IMR-90 (cell line): ENCODE results near the gene NR4A2. TPM values are rescaled to one million over a fixed set of nuclear protein-coding genes. Genes with fewer than 3 reads are reported as not detected.

Experiments used
- ATAC-seq: fragments of 200-7000 bp; cut with Tn5 transposase; 2 replicates; pipeline ENCODE4 v1.9.1; 2020; ENCODE audit warnings: low read depth, mild to moderate bottlenecking, moderate library complexity
- BruUV-seq: library from RNA; stranded (reverse); fragments of 400-500 nt; replicated peaks from 2 replicates; lab custom pipeline; 2021; lab: Mats Ljungman, UMichigan
- CTCF ChIA-PET: fragments of 300-600 bp; formaldehyde crosslinking; extraction: SDS; loops from one replicate; lab custom pipeline; 2021; ENCODE audit warnings: antibody characterized with exemption; lab: Yijun Ruan, JAX
- POLR2A ChIA-PET: fragments of 300-600 bp; sonication (Branson Sonifier 250); formaldehyde crosslinking; loops from one replicate; lab custom pipeline; 2022; ENCODE audit warnings: antibody characterized with exemption; ENCODE audit not compliant: unreplicated experiment; lab: Charles Lee
- DNase-seq: peaks from one replicate; pipeline ENCODE4 v3.0.0; 2013
- H2AFZ ChIP-seq: replicated peaks from 2 replicates; pipeline ENCODE3; 2013; ENCODE audit warnings: low read length, mild to moderate bottlenecking; ENCODE audit not compliant: poor library complexity
- H2AK5ac ChIP-seq: 2 replicates; pipeline ENCODE4 v1.6.1; 2013; ENCODE audit warnings: low read depth, low read length, inconsistent platforms
- H2AK9ac ChIP-seq: replicated peaks from 2 replicates; pipeline ENCODE3; 2013; ENCODE audit warnings: mild to moderate bottlenecking, low read depth, low read length, moderate library complexity; ENCODE audit not compliant: poor library complexity
- H2BK120ac ChIP-seq: 2 replicates; pipeline ENCODE4 v1.6.1; 2013; ENCODE audit warnings: low read depth, low read length, inconsistent platforms
- H2BK15ac ChIP-seq: 3 replicates; pipeline ENCODE4 v1.6.1; 2013; ENCODE audit warnings: low read depth, low read length, inconsistent platforms
- H2BK20ac ChIP-seq: 2 replicates; pipeline ENCODE4 v1.6.1; 2013; ENCODE audit warnings: low read depth, mild to moderate bottlenecking, inconsistent platforms, low read length, moderate library complexity
- H2BK5ac ChIP-seq: 2 replicates; pipeline ENCODE4 v1.6.1; 2013; ENCODE audit warnings: mild to moderate bottlenecking, low read depth, low read length, inconsistent platforms; ENCODE audit not compliant: poor library complexity, severe bottlenecking
- H3K14ac ChIP-seq: replicated peaks from 2 replicates; pipeline ENCODE4 v1.6.1; 2013; ENCODE audit warnings: low read depth, low read length, inconsistent platforms
- H3K18ac ChIP-seq: 2 replicates; pipeline ENCODE4 v1.6.1; 2013; ENCODE audit warnings: low read depth, low read length, control low read depth
- H3K23ac ChIP-seq: 2 replicates; pipeline ENCODE4 v1.6.1; 2013; ENCODE audit warnings: low read depth, low read length, inconsistent platforms
- H3K27ac ChIP-seq: 2 replicates; pipeline ENCODE4 v1.5.1; 2013; ENCODE audit warnings: mild to moderate bottlenecking, control low read depth, low read length; ENCODE audit not compliant: insufficient read depth
- H3K27me3 ChIP-seq: 2 replicates; pipeline ENCODE4 v1.6.1; 2013; ENCODE audit warnings: low read length; ENCODE audit not compliant: control insufficient read depth, insufficient read depth
- H3K36me3 ChIP-seq: 2 replicates; pipeline ENCODE4 v1.6.1; 2013; ENCODE audit warnings: low read length, mixed read lengths; ENCODE audit not compliant: control insufficient read depth, insufficient read depth
- H3K4ac ChIP-seq: 2 replicates; pipeline ENCODE4 v1.6.1; 2013; ENCODE audit warnings: low read depth, low read length, inconsistent platforms
- H3K4me1 ChIP-seq: 2 replicates; pipeline ENCODE4 v1.6.1; 2013; ENCODE audit warnings: low read length, mixed read lengths; ENCODE audit not compliant: control insufficient read depth, insufficient read depth
- H3K4me2 ChIP-seq: 2 replicates; pipeline ENCODE4 v1.6.1; 2013; ENCODE audit warnings: low read depth, mild to moderate bottlenecking, control low read depth, low read length, moderate library complexity
- H3K4me3 ChIP-seq: 2 replicates; pipeline ENCODE4 v1.5.1; 2013; ENCODE audit warnings: low read depth, mild to moderate bottlenecking, control low read depth, low read length, moderate library complexity; ENCODE audit not compliant: insufficient read depth
- H3K56ac ChIP-seq: 2 replicates; pipeline ENCODE4 v1.6.1; 2013; ENCODE audit warnings: low read length, inconsistent platforms; ENCODE audit not compliant: insufficient read depth; ENCODE audit errors: extremely low read depth
- H3K79me1 ChIP-seq, 2 experiments: 2 replicates each; pipeline ENCODE4 v1.6.1; 2013; ENCODE audit warnings: low read length in 2 of 2, inconsistent platforms in 1 of 2, low read depth in 1 of 2
- H3K9ac ChIP-seq: 2 replicates; pipeline ENCODE4 v1.6.1; 2013; ENCODE audit warnings: low read depth, low read length, control low read depth
- H3K9me1 ChIP-seq: 2 replicates; pipeline ENCODE4 v1.6.1; 2013; ENCODE audit warnings: low read length, inconsistent platforms; ENCODE audit not compliant: insufficient read depth
- H3K9me3 ChIP-seq: 2 replicates; pipeline ENCODE4 v1.6.1; 2013; ENCODE audit warnings: low read length; ENCODE audit not compliant: control insufficient read depth, insufficient read depth
- H4K20me1 ChIP-seq: 2 replicates; pipeline ENCODE4 v1.6.1; 2013; ENCODE audit warnings: low read length, inconsistent platforms; ENCODE audit not compliant: insufficient read depth
- H4K5ac ChIP-seq: 2 replicates; pipeline ENCODE4 v1.6.1; 2013; ENCODE audit warnings: mild to moderate bottlenecking, low read depth, low read length, control low read depth
- H4K8ac ChIP-seq, 2 experiments: 2 replicates each; pipeline ENCODE4 v1.6.1; 2013; ENCODE audit warnings: low read depth in 2 of 2, low read length in 2 of 2, control low read depth in 1 of 2, inconsistent platforms in 1 of 2
- H4K91ac ChIP-seq: 2 replicates; pipeline ENCODE4 v1.6.1; 2013; ENCODE audit warnings: low read depth, low read length, inconsistent platforms; ENCODE audit not compliant: insufficient read depth
- CEBPB ChIP-seq: IDR thresholded peaks from 2 replicates; pipeline ENCODE4 v1.6.1; 2012; ENCODE audit warnings: low read depth, low read length, improper control_type of control experiment
- CHD1 ChIP-seq: IDR thresholded peaks from 2 replicates; pipeline ENCODE4 v1.6.1; 2012; ENCODE audit warnings: low read depth, low read length, improper control_type of control experiment
- MAFK ChIP-seq: IDR thresholded peaks from 2 replicates; pipeline ENCODE4 v1.6.1; 2012; ENCODE audit warnings: low read depth, low read length, improper control_type of control experiment
- MAZ ChIP-seq: IDR thresholded peaks from 2 replicates; pipeline ENCODE4 v1.6.1; 2012; ENCODE audit warnings: low read depth, mild to moderate bottlenecking, low read length, improper control_type of control experiment, moderate library complexity, borderline replicate concordance
- POLR2A ChIP-seq: IDR thresholded peaks from 2 replicates; pipeline ENCODE4 v1.6.1; 2012; ENCODE audit warnings: mild to moderate bottlenecking, low read depth, low read length
- RAD21 ChIP-seq: IDR thresholded peaks from 2 replicates; pipeline ENCODE4 v1.6.1; 2012; ENCODE audit warnings: low read length, improper control_type of control experiment
- RCOR1 ChIP-seq: IDR thresholded peaks from 2 replicates; pipeline ENCODE4 v1.6.1; 2012; ENCODE audit warnings: mild to moderate bottlenecking, low read length, improper control_type of control experiment; ENCODE audit not compliant: insufficient replicate concordance
- RFX5 ChIP-seq: IDR thresholded peaks from 2 replicates; pipeline ENCODE4 v1.8.0; 2012; ENCODE audit warnings: low read depth, mild to moderate bottlenecking, low read length, moderate library complexity
- dilution Hi-C: fragments of 300-500 bp; cut with HindIII; formaldehyde crosslinking; loops from one replicate; pipeline ENCODE4 v1.14.3; 2018; ENCODE audit warnings: low sequenced_read_pairs; ENCODE audit not compliant: unreplicated experiment
- in situ Hi-C: fragments of 300-500 bp; cut with MboI; formaldehyde crosslinking; loops from 3 replicates; pipeline ENCODE4 v1.14.3; 2019; ENCODE audit warnings: low sequenced_read_pairs, inconsistent platforms, mixed read lengths
- intact Hi-C: fragments of 100-400 bp; cut with micrococcal nuclease; formaldehyde crosslinking; loops from 2 replicates; pipeline ENCODE4 v1.10.0; 2022
- polyA plus RNA-seq, 3 experiments: library from polyadenylated mRNA; depleted of rRNA; stranded (reverse); fragments of >200 nt; gene quantifications; 2 replicates each; pipeline ENCODE4 v1.2.3, GENCODE V29; 2012; ENCODE audit warnings: low replicate concordance in 1 of 3
- total RNA-seq: library from RNA; depleted of rRNA; stranded (reverse); fragments of >200 nt; gene quantifications from 2 replicates; pipeline ENCODE4 v1.2.3, GENCODE V29; 2012
- TF ChIP-seq, protein P1 (sequence below): fragments of 150-350 bp; IDR thresholded peaks from 2 replicates; pipeline ENCODE4 v1.6.1; 2016; ENCODE audit warnings: low read depth, mild to moderate bottlenecking, low read length, moderate library complexity, borderline replicate concordance
- TF ChIP-seq, protein P2 (sequence below): conservative IDR thresholded peaks from 2 replicates; pipeline ENCODE4 v1.5.1; 2012; ENCODE audit warnings: mild to moderate bottlenecking, low read depth, low read length, improper control_type of control experiment

NR4A2 gene
- total and polyA plus RNA-seq, 2 of the 4 experiments (the other 2 are of a cell fraction), result 0.72 to 2.3 TPM

DNA sequence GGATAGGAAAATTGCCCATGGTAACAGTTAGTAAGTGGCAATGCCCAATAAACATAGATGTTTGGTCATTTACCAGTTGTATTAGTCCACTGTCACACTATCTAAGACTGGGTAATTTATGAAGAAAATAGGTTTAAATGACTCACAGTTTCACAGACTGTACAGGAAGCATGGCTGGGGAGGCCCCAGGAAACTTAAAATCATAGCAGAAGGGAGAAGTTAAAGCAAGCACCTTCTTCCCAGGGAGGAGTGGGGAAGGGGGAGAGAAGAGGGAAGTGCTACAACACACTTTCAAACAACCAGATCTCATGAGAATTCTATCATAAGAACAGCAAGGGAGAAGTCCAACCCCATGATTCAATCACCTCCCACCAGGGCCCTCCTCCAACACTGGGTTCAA, 23.4 kb downstream of the NR4A2 start:
- DNase-seq (no peak), ATAC-seq (no peak)
- H4K5ac ChIP-seq, result no peak overlapping the region
- no peaks in the 10 kb centered on the region for H3K79me1 ChIP-seq
- BruUV-seq, result no TSS peak
- H3K4me2 ChIP-seq, result no peak overlapping the region
- H3K9me3 ChIP-seq, result no peaks in the 10 kb centered on the region
- no peak overlapping the region for H2BK15ac ChIP-seq
- no peaks in the 10 kb centered on the region for H4K20me1 ChIP-seq
- H3K36me3 ChIP-seq, result no peaks in the 10 kb centered on the region
- H3K4ac ChIP-seq, result no peak overlapping the region
- H3K27me3 ChIP-seq, result no peaks in the 10 kb centered on the region
- no peak overlapping the region for H3K56ac ChIP-seq
- no peak overlapping the region for H3K14ac ChIP-seq
- no peak overlapping the region for H2BK120ac ChIP-seq
- no peak overlapping the region for H2AK9ac ChIP-seq
- H3K23ac ChIP-seq, result no peak overlapping the region
- no peak overlapping the region for H2AFZ ChIP-seq
- POLR2A ChIA-PET, result no interaction called here
- intact Hi-C loops (no loop called here), dilution Hi-C loops (no loop called here), in situ Hi-C loops (no loop called here)
- no peak overlapping the region for H4K91ac ChIP-seq
- no peak overlapping the region for H3K18ac ChIP-seq
- TF ChIP-seq, protein P1, sequence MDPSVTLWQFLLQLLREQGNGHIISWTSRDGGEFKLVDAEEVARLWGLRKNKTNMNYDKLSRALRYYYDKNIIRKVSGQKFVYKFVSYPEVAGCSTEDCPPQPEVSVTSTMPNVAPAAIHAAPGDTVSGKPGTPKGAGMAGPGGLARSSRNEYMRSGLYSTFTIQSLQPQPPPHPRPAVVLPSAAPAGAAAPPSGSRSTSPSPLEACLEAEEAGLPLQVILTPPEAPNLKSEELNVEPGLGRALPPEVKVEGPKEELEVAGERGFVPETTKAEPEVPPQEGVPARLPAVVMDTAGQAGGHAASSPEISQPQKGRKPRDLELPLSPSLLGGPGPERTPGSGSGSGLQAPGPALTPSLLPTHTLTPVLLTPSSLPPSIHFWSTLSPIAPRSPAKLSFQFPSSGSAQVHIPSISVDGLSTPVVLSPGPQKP, result no peak
- TF ChIP-seq CEBPB (no peak), MAZ (no peak), MAFK (no peak), RFX5 (no peak), POLR2A (no peak), RCOR1 (no peak), RAD21 (no peak), CHD1 (no peak)
- TF ChIP-seq, protein P2, sequence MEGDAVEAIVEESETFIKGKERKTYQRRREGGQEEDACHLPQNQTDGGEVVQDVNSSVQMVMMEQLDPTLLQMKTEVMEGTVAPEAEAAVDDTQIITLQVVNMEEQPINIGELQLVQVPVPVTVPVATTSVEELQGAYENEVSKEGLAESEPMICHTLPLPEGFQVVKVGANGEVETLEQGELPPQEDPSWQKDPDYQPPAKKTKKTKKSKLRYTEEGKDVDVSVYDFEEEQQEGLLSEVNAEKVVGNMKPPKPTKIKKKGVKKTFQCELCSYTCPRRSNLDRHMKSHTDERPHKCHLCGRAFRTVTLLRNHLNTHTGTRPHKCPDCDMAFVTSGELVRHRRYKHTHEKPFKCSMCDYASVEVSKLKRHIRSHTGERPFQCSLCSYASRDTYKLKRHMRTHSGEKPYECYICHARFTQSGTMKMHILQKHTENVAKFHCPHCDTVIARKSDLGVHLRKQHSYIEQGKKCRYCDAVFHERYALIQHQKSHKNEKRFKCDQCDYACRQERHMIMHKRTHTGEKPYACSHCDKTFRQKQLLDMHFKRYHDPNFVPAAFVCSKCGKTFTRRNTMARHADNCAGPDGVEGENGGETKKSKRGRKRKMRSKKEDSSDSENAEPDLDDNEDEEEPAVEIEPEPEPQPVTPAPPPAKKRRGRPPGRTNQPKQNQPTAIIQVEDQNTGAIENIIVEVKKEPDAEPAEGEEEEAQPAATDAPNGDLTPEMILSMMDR, result no peak
- H3K4me3 ChIP-seq, result no peak overlapping the region
- H2BK5ac ChIP-seq, result no peak overlapping the region
- no peak overlapping the region for H2AK5ac ChIP-seq
- CTCF ChIA-PET, result no interaction called here
- no peaks in the 10 kb centered on the region for H3K4me1 ChIP-seq
- H3K9me1 ChIP-seq, result no peaks in the 10 kb centered on the region
- H2BK20ac ChIP-seq, result no peak overlapping the region
- no peak overlapping the region for H4K8ac ChIP-seq
- no peak overlapping the region for H3K27ac ChIP-seq
- no peak overlapping the region for H3K9ac ChIP-seq
